OCI-LY1 (cell line): ENCODE data around the gene HLA-DQB1.

Experiments used
- CTCF ChIP-seq: fragments of 200-600 bp; sonication (generic), shearing (Covaris generic); IDR thresholded peaks from 2 replicates; pipeline ENCODE4 v1.5.1; 2017; ENCODE audit warnings: mild to moderate bottlenecking, antibody characterized with exemption, low read length, moderate library complexity, mixed read lengths
- EZH2 ChIP-seq: fragments of 200-600 bp; sonication (generic), shearing (Covaris generic); IDR thresholded peaks from 2 replicates; pipeline ENCODE4 v1.8.0; 2017; ENCODE audit warnings: borderline replicate concordance, mixed run types, mild to moderate bottlenecking, antibody characterized with exemption, low read length, moderate library complexity, mixed read lengths

- TF ChIP-seq CTCF: no peak
- TF ChIP-seq EZH2: no peak
Observed at GRCh38 chr6:32662099-32662498, 4.4 kb downstream of the HLA-DQB1 start.
